ENCODE data around the gene C19orf44.

DNA sequence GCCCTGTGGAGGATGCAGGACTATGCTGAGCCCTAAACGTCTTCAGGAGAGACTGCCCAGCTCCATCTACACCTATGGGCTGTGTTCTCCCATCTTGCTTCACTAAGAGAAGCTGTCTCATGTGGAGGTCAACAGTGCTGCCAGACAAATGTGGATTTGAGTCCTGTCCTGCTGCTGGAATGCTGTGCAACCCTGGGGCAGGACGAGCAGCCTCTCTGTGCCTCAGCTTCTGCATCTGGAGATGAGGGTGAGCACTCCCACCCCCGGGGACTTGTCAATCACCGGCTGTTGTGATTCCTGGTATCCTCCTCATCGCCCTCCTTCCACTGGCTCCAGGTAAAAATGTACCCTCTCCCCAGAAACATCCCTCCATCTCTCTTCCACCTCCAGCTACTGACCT lies 40.7 kb upstream of the C19orf44 start:
- no peak for TF ChIP-seq POLR2A (IDR thresholded peaks at IDR 0.05)
- no peak for TF ChIP-seq EP300 (IDR thresholded peaks at IDR 0.05)
- TF ChIP-seq, protein P1, sequence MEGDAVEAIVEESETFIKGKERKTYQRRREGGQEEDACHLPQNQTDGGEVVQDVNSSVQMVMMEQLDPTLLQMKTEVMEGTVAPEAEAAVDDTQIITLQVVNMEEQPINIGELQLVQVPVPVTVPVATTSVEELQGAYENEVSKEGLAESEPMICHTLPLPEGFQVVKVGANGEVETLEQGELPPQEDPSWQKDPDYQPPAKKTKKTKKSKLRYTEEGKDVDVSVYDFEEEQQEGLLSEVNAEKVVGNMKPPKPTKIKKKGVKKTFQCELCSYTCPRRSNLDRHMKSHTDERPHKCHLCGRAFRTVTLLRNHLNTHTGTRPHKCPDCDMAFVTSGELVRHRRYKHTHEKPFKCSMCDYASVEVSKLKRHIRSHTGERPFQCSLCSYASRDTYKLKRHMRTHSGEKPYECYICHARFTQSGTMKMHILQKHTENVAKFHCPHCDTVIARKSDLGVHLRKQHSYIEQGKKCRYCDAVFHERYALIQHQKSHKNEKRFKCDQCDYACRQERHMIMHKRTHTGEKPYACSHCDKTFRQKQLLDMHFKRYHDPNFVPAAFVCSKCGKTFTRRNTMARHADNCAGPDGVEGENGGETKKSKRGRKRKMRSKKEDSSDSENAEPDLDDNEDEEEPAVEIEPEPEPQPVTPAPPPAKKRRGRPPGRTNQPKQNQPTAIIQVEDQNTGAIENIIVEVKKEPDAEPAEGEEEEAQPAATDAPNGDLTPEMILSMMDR (IDR thresholded peaks at IDR 0.05), result no peak

Measured in ovary (tissue), 3 donors.